Regular cardiac myocyte (primary cell): ENCODE measurements around the gene NFE2L2. TPM values are rescaled to one million over a fixed set of nuclear protein-coding genes. Genes with fewer than 3 reads are reported as not detected.

Experiments used
- total RNA-seq: library from RNA; depleted of rRNA; stranded (reverse); fragments of >200 nt; gene quantifications from 2 replicates; pipeline ENCODE4 v1.2.3, GENCODE V29; 2014

Gene NFE2L2
- total RNA-seq: 44.5 and 75.3 TPM in 2 replicates

GRCh38 chr2:177264693-177265587, at the start of gene NFE2L2:
Gene NFE2L2 (minus strand): TSS chr2:177264727. CDS start chr2:177264576, 151 bp downstream.

GRCh38 chr2:177212106-177212890, 52.2 kb downstream of the NFE2L2 start, which contains the start of gene HNRNPA3:
Gene HNRNPA3 (plus strand): TSS chr2:177212794. CDS start chr2:177212800, 6 bp downstream.

Other genes starting within 250 kb of the NFE2L2 start
- gene HNRNPA3, start 51.9 kb downstream of the NFE2L2 start, total RNA-seq: 25.9 and 35.1 TPM in 2 replicates
- 48.2 and 71.3 TPM in 2 replicates for gene AGPS, start 128.0 kb upstream of the NFE2L2 start, total RNA-seq